HL-60 (cell line): Measurements from ENCODE around the gene DYNC1I2.

ENCODE experiments used
- DNase-seq, 2 experiments: peaks; one replicate each; pipeline ENCODE4 v3.0.0-alpha.2; 2010 to 2020; ENCODE audit warnings: low read depth in 1 of 2, low spot score in 1 of 2
- H3K27ac ChIP-seq: fragments of 250-450 bp; sonication (Bioruptor Pico); replicated peaks from 2 replicates; pipeline ENCODE4 v1.5.1; 2020; ENCODE audit warnings: mild to moderate bottlenecking, moderate library complexity
- H3K27me3 ChIP-seq: fragments of 250-450 bp; sonication (Bioruptor Pico); 2 replicates; pipeline ENCODE4 v1.5.1; 2021; ENCODE audit warnings: mild to moderate bottlenecking, moderate library complexity; ENCODE audit not compliant: insufficient read depth, poor library complexity, severe bottlenecking
- H3K4me3 ChIP-seq: replicated peaks from 2 replicates; pipeline ENCODE4 v1.5.1; 2011; ENCODE audit warnings: mild to moderate bottlenecking, control low read depth, low read length; ENCODE audit not compliant: insufficient read depth
- GABPA ChIP-seq: IDR thresholded peaks from 2 replicates; pipeline ENCODE4 v1.6.1; 2012; ENCODE audit warnings: low read depth
- POLR2AphosphoS5 ChIP-seq: IDR thresholded peaks from 2 replicates; pipeline ENCODE4 v1.6.1; 2012; ENCODE audit warnings: low read depth
- REST ChIP-seq: IDR thresholded peaks from 2 replicates; pipeline ENCODE4 v1.6.1; 2012; ENCODE audit warnings: low read depth; ENCODE audit not compliant: insufficient replicate concordance
- SPI1 ChIP-seq: IDR thresholded peaks from 2 replicates; pipeline ENCODE4 v1.6.1; 2012; ENCODE audit warnings: low read depth, mild to moderate bottlenecking, borderline replicate concordance
- TF ChIP-seq, protein P1 (sequence below): IDR thresholded peaks from one replicate; pipeline ENCODE4 v1.5.1; 2011; ENCODE audit warnings: low read length, control low read depth, inconsistent platforms; ENCODE audit not compliant: insufficient read depth

The DYNC1I2 gene

DNA sequence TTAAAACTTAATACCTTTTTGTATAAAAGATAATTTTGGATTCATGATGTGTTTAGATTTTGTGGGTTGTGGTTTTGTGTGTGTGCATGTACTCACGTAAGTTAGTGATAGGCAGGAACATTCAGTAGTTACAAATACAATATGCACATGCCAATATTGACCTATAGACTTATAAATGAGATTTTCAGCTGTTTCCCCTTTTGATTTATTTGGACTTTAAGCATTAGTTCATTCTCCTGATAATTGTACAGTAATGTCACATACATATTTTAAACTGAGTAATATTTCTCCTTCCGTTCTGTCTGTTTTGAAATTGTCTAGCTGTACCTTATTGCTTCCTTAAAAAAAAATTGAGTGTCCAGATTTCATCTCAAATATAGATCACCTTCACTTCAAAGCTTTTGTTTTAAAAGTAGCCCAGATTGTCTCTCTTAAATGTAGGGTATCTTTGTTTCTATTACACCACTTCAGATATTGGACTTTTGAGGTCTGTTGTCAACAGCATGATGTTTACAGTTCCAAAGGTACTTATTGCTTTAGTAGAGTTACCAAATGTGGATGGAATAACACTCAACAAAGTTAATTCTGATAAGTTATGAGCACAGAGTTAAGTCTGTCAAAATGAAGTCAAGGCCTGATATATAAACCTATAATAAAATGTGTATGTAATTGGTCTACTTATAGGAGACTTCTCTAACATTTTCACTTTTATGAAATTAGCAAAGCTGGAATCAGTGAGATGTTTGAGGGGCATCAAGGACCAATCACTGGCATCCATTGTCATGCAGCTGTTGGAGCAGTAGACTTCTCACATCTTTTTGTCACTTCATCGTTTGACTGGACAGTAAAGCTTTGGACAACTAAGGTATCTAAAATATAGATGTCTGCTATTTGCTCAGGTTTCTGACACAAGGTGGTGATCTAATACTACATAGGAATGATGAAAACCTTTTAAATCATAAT is 42.0 kb downstream of the DYNC1I2 start:
- no peak for TF ChIP-seq POLR2AphosphoS5
- Histone ChIP-seq H3K27ac (no peak overlapping the region), H3K27me3 (no peaks in the 10 kb centered on the region), H3K4me3 (no peak overlapping the region)
- DNase-seq, result no peak

DNA sequence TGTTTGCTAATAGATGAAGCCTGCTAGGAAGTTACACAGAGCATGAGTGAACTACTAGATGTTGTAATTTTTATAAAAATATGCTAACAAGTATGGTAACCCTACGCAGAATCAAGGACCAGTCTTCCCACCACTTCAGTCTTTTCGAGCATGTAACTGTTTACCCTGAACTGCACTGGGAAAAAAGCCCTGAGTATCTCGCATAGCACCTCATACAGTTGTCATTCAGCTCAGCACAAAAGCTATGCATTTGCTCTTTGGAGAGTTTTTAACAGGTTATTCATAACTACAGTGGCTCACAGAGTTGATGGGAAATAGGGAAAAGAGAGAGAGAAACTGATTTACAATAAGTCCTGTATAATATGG is 42.7 kb downstream of the DYNC1I2 start:
- no peak for TF ChIP-seq REST
- TF ChIP-seq, protein P1, sequence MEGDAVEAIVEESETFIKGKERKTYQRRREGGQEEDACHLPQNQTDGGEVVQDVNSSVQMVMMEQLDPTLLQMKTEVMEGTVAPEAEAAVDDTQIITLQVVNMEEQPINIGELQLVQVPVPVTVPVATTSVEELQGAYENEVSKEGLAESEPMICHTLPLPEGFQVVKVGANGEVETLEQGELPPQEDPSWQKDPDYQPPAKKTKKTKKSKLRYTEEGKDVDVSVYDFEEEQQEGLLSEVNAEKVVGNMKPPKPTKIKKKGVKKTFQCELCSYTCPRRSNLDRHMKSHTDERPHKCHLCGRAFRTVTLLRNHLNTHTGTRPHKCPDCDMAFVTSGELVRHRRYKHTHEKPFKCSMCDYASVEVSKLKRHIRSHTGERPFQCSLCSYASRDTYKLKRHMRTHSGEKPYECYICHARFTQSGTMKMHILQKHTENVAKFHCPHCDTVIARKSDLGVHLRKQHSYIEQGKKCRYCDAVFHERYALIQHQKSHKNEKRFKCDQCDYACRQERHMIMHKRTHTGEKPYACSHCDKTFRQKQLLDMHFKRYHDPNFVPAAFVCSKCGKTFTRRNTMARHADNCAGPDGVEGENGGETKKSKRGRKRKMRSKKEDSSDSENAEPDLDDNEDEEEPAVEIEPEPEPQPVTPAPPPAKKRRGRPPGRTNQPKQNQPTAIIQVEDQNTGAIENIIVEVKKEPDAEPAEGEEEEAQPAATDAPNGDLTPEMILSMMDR, result no peak
- TF ChIP-seq POLR2AphosphoS5, result no peak
- TF ChIP-seq SPI1, result no peak
- no peak for TF ChIP-seq GABPA
- H3K4me3 ChIP-seq, result no peak overlapping the region
- H3K27ac ChIP-seq, result no peak overlapping the region
- DNase-seq, result no peak
- H3K27me3 ChIP-seq, result no peaks in the 10 kb centered on the region

DNA sequence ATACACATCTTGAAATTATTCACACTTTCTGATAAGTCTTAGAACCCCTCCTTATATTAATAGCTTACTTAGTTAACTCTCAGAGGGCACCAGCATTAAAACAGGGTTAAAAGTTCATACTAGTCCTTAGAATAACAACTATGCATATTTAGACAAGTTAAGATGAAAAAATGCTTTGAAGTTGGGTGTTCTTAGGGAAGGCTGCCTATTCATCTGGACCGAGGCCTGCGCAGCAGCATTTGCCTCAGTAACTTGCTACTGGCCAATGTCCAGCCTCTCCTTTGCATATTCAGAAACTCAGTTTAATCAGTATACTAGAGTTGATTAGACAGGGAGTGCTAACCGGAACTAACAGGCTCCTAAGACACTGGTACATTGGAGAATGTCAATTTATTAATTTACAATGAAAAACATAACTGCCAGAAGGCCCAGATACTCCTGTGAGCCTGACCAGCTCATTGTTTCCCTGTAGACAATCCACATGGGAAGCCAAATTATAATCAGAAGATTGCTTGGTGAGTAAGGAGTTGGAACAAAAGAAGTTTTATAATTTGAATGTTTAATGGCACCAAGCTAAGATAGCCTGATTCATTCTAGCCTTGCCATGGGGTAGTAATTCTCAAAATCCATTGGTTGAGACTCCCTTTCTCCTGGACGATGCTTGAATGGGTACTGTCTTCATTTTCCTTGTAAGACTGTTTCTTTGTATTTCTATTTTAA is 48.9 kb downstream of the DYNC1I2 start:
- TF ChIP-seq POLR2AphosphoS5 (no peak), REST (no peak), GABPA (no peak), SPI1 (no peak)
- TF ChIP-seq, protein P1, result no peak
- no peak for DNase-seq
- Histone ChIP-seq H3K4me3 (no peak overlapping the region), H3K27ac (no peak overlapping the region), H3K27me3 (no peaks in the 10 kb centered on the region)

- TF ChIP-seq REST, result no peak
- no peak for TF ChIP-seq SPI1
- TF ChIP-seq, protein P1, result no peak
- no peak for TF ChIP-seq GABPA
- TF ChIP-seq POLR2AphosphoS5, result no peak
- no peak overlapping the region for H3K4me3 ChIP-seq
- no peak overlapping the region for H3K27ac ChIP-seq
- no peaks in the 10 kb centered on the region for H3K27me3 ChIP-seq
- DNase-seq, result no peak
Measured at GRCh38 chr2:171741189-171741588, 53.9 kb downstream of the DYNC1I2 start.
